Osteocyte (in vitro differentiated cells): Measurements from ENCODE around the gene IPO9. TPM values are rescaled to one million over a fixed set of nuclear protein-coding genes. Genes with fewer than 3 reads are reported as not detected.

Experiments
- DNase-seq: peaks from one replicate; pipeline ENCODE4 v3.0.0; 2021; ENCODE audit warnings: mixed read lengths; ENCODE audit not compliant: unreplicated experiment; ENCODE audit errors: extremely low spot score
- H3K27ac Mint-ChIP-seq: one replicate; pipeline ENCODE4 v1.8.0; 2021; ENCODE audit warnings: mild to moderate bottlenecking, mixed read lengths; ENCODE audit not compliant: unreplicated experiment
- H3K27me3 Mint-ChIP-seq: one replicate; pipeline ENCODE4 v1.8.0; 2021; ENCODE audit warnings: mixed read lengths; ENCODE audit not compliant: unreplicated experiment
- H3K36me3 Mint-ChIP-seq: one replicate; pipeline ENCODE4 v1.8.0; 2021; ENCODE audit warnings: mixed read lengths; ENCODE audit not compliant: unreplicated experiment
- H3K4me1 Mint-ChIP-seq: one replicate; pipeline ENCODE4 v1.8.0; 2021; ENCODE audit warnings: mixed read lengths; ENCODE audit not compliant: unreplicated experiment
- H3K4me3 Mint-ChIP-seq: one replicate; pipeline ENCODE4 v1.8.0; 2021; ENCODE audit warnings: mild to moderate bottlenecking, moderate library complexity, mixed read lengths; ENCODE audit not compliant: unreplicated experiment
- H3K9me3 Mint-ChIP-seq: one replicate; pipeline ENCODE4 v1.8.0; 2021; ENCODE audit warnings: mixed read lengths; ENCODE audit not compliant: unreplicated experiment
- CTCF ChIP-seq: fragments of 200-600 bp; sonication (generic); IDR thresholded peaks from 2 replicates; pipeline ENCODE4 v1.5.0; 2021; ENCODE audit warnings: antibody characterized with exemption, mild to moderate bottlenecking, moderate library complexity
- total RNA-seq: library from RNA; stranded (reverse); gene quantifications from 2 replicates; pipeline ENCODE4 v1.2.1, GENCODE V29; 2021

Gene IPO9
- total RNA-seq, 1 donor from 2014 or later = 65.0 TPM

DNA sequence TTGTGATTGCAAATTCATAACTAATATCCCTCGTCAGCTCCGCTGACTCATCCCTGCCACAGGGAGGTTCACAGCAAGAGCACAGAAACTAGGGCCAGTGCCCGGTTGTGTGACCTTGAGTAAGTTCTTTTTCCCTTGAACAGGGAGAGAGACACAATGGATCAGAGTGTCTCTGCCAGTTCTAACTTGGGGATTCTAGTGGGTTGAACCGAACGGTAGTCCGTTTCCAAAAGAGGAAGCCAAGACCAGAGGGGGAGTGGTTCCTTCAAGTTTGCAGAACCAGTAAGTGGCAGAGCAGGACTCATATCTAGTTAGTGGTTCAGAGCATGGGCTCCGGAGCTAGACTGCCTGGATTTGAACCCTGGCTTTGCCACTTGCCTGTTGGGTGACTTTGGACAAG, 54.8 kb downstream of the IPO9 start:
- H3K4me1 Mint-ChIP-seq = peaks cover 34% of the 10 kb centered on the region
- peaks cover under 1% of the 10 kb centered on the region for H3K36me3 Mint-ChIP-seq
- TF ChIP-seq CTCF = no peak
- H3K27me3 Mint-ChIP-seq = no peaks in the 10 kb centered on the region
- no peak overlapping the region for H3K4me3 Mint-ChIP-seq
- no peak for DNase-seq
- H3K9me3 Mint-ChIP-seq = no peaks in the 10 kb centered on the region
- H3K27ac Mint-ChIP-seq = peak overlapping the region; percentile 65

- Mint-ChIP-seq H3K4me3 (no peak overlapping the region), H3K9me3 (no peaks in the 10 kb centered on the region), H3K4me1 (peaks cover 35% of the 10 kb centered on the region), H3K36me3 (no peaks in the 10 kb centered on the region), H3K27me3 (no peaks in the 10 kb centered on the region), H3K27ac (no peak overlapping the region)
- DNase-seq = no peak
- no peak for TF ChIP-seq CTCF
These were observed 55.5 kb downstream of the IPO9 start for GRCh38 chr1:201884425-201884824.

GRCh38 chr1:201885531-201886075, 56.6 kb downstream of the IPO9 start:
- TF ChIP-seq CTCF = no peak
- Mint-ChIP-seq H3K9me3 (no peaks in the 10 kb centered on the region), H3K4me3 (no peak overlapping the region), H3K36me3 (no peaks in the 10 kb centered on the region), H3K27ac (no peak overlapping the region), H3K4me1 (peaks cover 38% of the 10 kb centered on the region), H3K27me3 (no peaks in the 10 kb centered on the region)
- DNase-seq = no peak

DNA sequence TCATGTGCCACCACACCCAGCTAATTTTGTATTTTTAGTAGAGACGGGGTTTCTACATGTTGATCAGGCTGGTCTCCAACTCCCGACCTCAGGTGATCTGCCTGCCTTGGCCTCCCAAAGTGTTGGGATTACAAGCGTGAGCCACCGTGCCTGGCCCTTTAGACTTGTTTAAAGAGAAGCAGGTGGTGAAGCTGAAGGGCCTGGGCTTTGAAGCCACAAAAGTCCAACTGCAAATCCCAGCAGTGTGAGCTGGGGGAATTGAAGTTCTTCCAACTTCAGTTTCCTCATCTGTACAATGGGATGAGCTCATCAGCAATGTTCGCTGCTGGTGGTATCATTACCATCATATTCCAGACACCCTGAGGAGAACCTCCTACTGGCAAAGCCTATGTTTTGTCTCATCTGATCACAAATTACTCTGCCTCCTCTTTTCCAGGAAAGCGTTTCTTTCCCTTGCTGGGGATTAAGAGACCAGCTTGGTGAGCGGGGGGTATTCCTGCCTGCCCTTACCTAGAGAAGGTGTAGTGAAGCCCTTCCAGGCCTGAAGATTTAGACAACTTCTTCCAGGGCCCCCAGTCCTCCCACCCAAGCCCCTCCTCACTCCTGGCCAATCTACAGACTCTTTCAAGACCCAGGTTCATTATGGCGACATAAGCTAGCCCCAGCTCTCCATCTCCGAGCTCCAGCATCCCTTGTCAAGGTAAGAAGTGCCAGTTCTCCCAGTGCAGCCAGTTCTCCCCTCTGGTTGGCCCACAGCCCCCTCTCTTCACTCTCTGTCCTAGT, 57.3 kb downstream of the IPO9 start:
- Mint-ChIP-seq H3K27ac (no peak overlapping the region), H3K4me3 (no peak overlapping the region), H3K9me3 (no peaks in the 10 kb centered on the region), H3K4me1 (peaks cover 38% of the 10 kb centered on the region), H3K27me3 (no peaks in the 10 kb centered on the region), H3K36me3 (no peaks in the 10 kb centered on the region)
- no peak for TF ChIP-seq CTCF
- no peak for DNase-seq

- no peaks in the 10 kb centered on the region for H3K27me3 Mint-ChIP-seq
- H3K4me1 Mint-ChIP-seq = peaks cover 38% of the 10 kb centered on the region
- H3K27ac Mint-ChIP-seq = no peak overlapping the region
- H3K4me3 Mint-ChIP-seq = no peak overlapping the region
- no peak for TF ChIP-seq CTCF
- no peaks in the 10 kb centered on the region for H3K9me3 Mint-ChIP-seq
- no peaks in the 10 kb centered on the region for H3K36me3 Mint-ChIP-seq
- DNase-seq = no peak
These were observed 58.3 kb downstream of the IPO9 start for GRCh38 chr1:201887116-201887866.
